ENCODE data around the gene CHADL. TPM values are rescaled to one million over a fixed set of nuclear protein-coding genes. Genes with fewer than 3 reads are reported as not detected.

CHADL gene
- polyA plus RNA-seq, 1 experiment: 0.70 TPM

DNA sequence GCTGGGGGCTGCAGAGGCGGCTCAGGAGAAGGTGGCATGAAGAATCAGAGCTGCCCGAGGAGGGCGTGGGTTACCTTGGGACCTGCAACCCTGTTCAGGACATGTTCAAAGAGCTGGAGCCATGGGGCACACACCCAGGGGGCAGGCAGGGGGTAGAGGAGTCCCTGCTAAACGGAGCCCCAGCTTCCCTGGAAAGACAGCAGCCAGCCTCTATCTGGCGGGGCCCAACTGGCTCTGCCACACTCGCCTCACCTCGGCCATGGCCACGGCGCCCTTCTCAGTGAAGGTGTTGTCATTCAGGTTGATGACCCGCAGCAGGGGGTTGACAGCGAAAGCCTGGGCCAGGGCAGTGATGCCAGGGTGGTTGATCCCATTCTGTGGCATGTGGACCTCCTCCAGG, 17.0 kb upstream of the CHADL start:
- H3K27me3 ChIP-seq (ENCODE audit: control insufficient read depth, insufficient read depth, low read length): no peaks in the 10 kb centered on the region
- CTCF ChIA-PET: no interaction called here
- H3K4me3 ChIP-seq (ENCODE audit: low read depth, low read length): no peak overlapping the region
- TF ChIP-seq, protein P1, sequence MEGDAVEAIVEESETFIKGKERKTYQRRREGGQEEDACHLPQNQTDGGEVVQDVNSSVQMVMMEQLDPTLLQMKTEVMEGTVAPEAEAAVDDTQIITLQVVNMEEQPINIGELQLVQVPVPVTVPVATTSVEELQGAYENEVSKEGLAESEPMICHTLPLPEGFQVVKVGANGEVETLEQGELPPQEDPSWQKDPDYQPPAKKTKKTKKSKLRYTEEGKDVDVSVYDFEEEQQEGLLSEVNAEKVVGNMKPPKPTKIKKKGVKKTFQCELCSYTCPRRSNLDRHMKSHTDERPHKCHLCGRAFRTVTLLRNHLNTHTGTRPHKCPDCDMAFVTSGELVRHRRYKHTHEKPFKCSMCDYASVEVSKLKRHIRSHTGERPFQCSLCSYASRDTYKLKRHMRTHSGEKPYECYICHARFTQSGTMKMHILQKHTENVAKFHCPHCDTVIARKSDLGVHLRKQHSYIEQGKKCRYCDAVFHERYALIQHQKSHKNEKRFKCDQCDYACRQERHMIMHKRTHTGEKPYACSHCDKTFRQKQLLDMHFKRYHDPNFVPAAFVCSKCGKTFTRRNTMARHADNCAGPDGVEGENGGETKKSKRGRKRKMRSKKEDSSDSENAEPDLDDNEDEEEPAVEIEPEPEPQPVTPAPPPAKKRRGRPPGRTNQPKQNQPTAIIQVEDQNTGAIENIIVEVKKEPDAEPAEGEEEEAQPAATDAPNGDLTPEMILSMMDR (IDR thresholded peaks at IDR 0.05; ENCODE audit: insufficient read depth, low read depth, low read length): no peak
- POLR2A ChIA-PET: no interaction called here
- no peak for DNase-seq (ENCODE audit: low read depth)
- H3K36me3 ChIP-seq (ENCODE audit: control insufficient read depth, insufficient read depth, low read length): peaks cover 56% of the 10 kb centered on the region

DNA sequence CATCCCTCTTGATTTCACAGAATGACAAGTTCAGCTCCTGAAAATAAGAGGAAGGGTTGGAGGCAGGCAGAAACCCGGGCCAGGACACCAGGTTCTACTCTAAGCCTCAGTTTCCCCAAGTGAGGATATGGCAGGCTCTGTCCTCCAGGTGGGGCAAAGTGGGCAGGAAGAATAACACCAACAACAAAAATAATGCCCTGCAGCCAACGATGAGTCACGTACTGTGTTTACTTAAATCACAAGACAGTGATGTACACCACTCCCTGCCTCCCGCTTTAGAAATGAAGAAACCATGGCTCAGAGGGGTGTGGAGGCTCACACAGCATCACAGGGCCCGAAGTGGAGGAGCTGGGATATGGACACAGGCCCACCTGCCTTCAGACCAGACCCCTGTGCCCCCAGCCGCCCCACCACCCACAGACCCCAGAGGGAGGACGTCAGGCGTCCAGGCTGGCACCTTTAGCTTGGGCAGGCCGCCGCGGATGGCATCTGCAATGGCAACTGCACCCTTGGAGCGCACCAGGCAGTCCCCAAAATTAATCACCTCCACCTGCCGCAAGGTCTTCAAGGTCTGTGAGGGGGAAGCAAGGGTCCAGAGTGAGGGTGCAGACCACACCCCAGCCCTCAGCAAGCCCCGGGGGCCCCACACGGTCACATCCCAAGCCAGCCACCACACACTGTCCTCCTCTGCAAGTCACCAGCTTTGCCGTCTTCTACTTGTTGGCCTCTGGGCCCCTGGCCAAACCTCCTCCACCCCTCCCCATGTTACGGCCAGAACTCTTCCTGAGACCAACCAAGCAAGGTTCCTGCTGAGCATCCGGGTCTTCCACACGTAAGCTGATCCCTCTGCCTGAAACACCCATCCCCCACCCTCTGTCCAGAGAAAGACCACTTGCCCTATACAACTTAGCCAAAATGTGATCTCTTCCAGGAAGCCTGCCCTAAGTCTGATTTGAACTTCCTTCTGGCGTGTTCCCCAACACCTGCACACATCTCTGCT, 15.8 kb upstream of the CHADL start:
- TF ChIP-seq, protein P1 (IDR thresholded peaks at IDR 0.05; ENCODE audit: insufficient read depth, low read depth, low read length): peak; percentile 25; the same call in 1 of the 2 replicates
- CTCF ChIA-PET: no interaction called here
- no peak overlapping the region for H3K4me3 ChIP-seq (ENCODE audit: low read depth, low read length)
- no peaks in the 10 kb centered on the region for H3K27me3 ChIP-seq (ENCODE audit: control insufficient read depth, insufficient read depth, low read length)
- peak; percentile 28 for DNase-seq (ENCODE audit: low read depth)
- H3K36me3 ChIP-seq (ENCODE audit: control insufficient read depth, insufficient read depth, low read length): peaks cover 50% of the 10 kb centered on the region
- POLR2A ChIA-PET: no interaction called here

DNA sequence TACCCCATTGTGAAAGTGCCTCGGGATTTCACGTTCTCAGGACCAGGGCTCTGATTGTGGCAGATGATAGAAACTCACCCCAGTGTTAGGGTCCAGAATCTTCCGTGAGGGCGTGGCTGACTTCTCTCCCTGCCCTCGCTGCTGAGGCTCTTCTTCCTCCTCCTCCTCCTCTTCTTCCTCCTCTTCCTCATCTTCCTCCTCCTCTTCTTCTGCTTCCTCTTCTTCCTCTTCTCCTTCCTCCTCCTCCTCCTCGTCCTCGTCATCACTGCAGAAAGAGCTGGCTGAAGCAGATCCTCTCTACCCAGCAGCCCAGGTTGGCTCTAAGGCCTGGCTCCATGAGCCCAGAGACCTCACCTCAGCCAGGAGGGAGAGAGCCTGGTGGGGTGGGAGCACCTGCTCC, 13.5 kb upstream of the CHADL start:
- TF ChIP-seq, protein P1 (IDR thresholded peaks at IDR 0.05; ENCODE audit: insufficient read depth, low read depth, low read length): no peak
- ChIA-PET POLR2A (no interaction called here), CTCF (no interaction called here)

DNA sequence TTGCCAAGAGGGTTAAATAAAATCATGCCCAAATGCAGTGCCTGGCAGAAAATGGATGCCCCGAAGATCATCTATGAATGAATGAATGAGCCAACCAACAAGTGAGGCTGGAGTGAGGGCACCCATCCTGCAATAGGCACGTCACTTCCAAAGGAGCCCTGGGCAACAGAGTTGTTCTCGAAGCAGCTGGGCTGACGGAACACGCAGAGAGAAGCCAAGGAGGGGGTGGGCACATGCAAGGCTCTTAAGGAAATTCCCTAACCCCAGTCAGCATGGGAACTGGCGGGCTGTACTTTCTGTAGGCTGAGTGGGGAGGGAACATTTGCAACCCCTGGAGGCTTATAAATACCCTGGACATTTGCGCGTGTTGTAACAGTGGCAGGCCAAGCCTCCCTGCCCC, 11.6 kb upstream of the CHADL start:
- Histone ChIP-seq H3K27me3 (ENCODE audit: control insufficient read depth, insufficient read depth, low read length) (no peaks in the 10 kb centered on the region), H3K36me3 (ENCODE audit: control insufficient read depth, insufficient read depth, low read length) (peaks cover 59% of the 10 kb centered on the region), H3K4me3 (ENCODE audit: low read depth, low read length) (no peak overlapping the region)
- DNase-seq (ENCODE audit: low read depth): no peak
- ChIA-PET POLR2A (no interaction called here), CTCF (no interaction called here)
- TF ChIP-seq, protein P1 (IDR thresholded peaks at IDR 0.05; ENCODE audit: insufficient read depth, low read depth, low read length): no peak

More for the DNA sequence above, 13.5 kb upstream of the CHADL start:
- Histone ChIP-seq H3K27me3 (ENCODE audit: control insufficient read depth, insufficient read depth, low read length) (no peaks in the 10 kb centered on the region), H3K36me3 (ENCODE audit: control insufficient read depth, insufficient read depth, low read length) (peaks cover 57% of the 10 kb centered on the region), H3K4me3 (ENCODE audit: low read depth, low read length) (no peak overlapping the region)
- no peak for DNase-seq (ENCODE audit: low read depth)

DNA sequence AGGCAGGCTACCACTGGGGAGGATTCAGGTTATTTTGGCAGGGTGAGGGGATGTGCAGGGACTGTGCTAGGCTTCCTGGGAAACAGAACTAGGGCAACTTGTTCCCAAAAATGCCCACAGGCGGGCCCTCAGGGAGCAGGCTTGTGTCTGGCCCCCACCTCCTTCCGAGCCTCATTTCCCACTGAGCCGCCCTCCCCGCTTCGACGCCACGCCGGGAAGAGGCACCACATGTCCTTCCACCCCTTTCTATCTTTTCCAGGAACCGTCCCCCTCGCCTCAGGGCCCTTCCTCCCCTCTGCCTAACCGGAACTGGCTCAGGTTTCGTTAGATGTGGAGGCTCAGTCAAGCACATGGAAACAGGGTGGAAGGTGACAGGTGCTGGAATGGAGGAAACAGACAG, 9.4 kb upstream of the CHADL start:
- Histone ChIP-seq H3K27me3 (ENCODE audit: control insufficient read depth, insufficient read depth, low read length) (no peaks in the 10 kb centered on the region), H3K36me3 (ENCODE audit: control insufficient read depth, insufficient read depth, low read length) (peaks cover 53% of the 10 kb centered on the region), H3K4me3 (ENCODE audit: low read depth, low read length) (no peak overlapping the region)
- TF ChIP-seq, protein P1 (IDR thresholded peaks at IDR 0.05; ENCODE audit: insufficient read depth, low read depth, low read length): no peak
- no peak for DNase-seq (ENCODE audit: low read depth)
- ChIA-PET CTCF (no interaction called here), POLR2A (no interaction called here)
